ENCODE measurements around the gene FURIN.
"Not testable (repeated sequence)": the region's sequence is repeated elsewhere in the genome, so short reads cannot be mapped to it uniquely, and the experiment has no call there.

FURIN gene

DNA sequence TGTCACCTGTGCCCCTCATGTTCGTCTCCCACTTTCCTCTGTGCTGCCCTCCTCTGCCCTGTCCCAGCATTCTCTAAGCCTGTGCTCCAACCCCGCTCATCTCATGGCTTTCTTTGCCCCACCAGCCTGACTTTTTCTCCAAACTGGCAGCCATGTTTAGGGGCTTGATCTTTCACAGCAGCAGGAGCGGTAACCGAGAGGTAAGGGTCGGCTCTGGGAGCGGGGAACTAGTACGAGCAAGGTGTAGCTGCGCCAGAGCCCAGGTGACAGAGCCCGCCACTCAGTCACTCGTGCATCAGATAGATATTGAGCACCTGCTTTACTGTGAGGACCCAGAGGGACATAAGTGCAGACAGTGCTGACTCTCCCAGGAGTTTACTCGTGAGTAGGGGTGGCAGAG lies 48.1 kb downstream of the FURIN start:
- DNase-seq (ENCODE audit: low read depth) = no peak

DNA sequence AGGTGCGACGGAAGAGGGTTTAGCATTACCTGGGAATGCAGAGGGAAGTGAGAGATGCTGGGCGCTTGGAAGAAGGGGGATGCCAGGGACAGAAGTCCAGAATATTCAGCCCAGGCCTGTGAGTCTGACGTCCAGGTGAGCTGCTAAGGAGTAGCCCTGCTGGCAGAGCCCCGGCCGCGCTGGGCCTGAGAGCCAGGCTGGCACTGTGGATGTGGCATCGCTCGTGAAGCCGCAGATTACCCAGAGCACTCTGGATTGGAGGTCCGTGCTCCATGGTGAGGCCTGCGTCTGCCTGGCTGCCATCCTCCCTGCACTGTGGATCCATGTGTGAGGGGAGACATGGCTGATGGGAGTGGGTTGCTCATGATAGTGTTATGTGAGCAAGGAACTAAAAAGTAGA lies 49.2 kb downstream of the FURIN start:
- no peak for DNase-seq (ENCODE audit: low read depth)

DNA sequence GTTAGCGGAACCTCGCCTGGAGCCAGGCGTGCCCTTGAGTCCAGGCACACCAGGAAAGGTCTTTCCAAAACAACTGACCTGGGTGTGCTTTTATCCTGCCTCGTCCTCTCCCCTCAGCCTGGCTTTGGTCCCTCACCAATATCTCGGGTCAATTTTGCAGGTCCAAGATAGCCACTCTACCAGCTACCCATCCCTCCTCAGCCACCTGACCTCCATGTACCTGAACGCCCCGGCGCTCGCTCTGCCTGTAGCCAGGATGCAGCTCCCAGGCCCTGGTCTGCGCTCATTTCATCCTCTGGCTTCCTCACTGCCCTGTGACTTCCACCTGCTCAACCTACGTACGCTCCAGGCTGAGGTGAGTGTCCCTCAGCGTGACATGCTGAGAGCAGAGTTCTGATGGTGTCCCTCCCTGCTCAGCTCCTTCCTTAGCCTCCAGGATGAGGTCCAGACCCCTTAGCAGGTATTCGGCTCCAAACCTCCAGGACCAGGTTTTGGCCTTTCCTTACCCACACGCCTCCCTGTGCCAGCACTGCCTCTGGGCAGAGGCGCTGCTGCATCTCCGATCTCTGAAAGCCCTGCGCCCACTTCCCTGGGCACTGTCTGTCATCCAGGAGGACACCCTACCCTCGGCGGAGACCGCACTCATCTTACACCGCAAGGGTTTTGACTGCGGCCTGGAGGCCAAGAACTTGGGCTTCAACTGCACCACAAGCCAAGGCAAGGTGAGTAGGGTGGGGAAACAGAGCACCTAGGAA lies 49.8 kb downstream of the FURIN start:
- DNase-seq (ENCODE audit: low read depth) = no peak

DNA sequence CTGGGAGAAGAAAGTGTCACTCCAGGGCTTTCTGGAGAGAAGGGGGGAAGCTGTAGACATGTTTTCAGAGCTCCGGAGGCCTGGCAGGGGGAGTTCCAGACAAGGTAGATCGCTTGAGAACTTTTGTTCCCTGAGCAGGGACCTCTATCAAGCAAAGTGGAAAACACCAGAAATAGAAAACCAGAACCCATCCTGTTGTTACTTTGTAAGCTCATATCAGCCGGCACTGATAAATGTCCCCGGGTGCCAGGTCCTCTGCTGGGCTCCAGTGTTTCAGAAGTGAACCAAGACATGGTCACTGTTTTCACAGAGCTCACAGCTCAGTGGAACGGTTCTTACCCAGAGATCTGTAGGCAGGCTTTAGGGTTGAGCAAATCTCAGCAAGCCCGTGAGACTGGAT lies 50.4 kb downstream of the FURIN start:
- no peak for DNase-seq (ENCODE audit: low read depth)

DNA sequence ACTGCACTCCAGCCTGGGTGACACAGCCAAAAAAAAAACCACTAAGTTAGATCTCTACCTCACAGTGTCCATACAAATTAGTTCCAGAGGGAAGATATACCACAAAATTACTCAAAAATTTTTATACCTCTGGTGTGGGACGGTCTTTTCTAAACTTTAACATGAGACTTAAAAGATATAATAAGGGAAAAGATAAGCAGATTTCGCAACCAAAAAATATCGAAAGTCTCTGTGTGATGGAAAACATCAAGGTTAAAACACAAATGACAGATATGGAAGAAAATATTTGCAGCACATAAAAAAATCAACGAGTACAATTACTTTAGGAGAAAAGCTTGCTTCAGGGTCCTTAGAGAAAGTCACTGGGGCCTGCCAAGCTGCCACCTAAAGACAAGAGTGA lies 53.5 kb downstream of the FURIN start:
- no peak for DNase-seq (ENCODE audit: low read depth)

DNA sequence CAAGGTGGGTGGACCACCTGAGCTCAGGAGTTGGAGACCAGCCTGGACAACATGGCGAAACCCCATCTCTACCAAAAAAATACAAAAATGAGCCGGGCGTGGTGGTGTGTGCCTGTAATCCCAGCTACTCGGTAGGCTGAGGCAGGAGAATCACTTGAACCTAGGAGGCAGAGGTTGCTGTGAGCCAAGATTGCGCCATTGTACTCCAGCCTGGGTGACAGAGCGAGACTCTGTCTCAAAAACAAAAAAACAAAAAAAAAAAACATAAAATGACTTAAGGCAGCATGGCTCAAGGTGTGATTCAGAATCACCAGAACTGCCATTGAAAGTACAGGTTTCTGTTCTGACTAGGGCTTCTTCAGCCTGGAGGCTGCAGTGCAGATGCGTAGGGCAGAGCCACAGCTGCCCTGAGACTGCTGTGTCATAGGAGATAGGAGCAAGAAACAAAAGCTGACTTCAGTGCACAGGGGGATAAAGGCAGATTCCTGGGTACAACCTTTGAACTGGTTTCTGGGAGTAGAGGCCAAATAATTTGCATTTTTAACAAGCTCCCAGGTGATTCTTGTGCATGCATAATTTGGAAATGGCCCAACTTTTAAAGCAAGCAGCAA lies 54.4 kb downstream of the FURIN start:
- not testable (repeated sequence) for DNase-seq (ENCODE audit: low read depth)

DNA sequence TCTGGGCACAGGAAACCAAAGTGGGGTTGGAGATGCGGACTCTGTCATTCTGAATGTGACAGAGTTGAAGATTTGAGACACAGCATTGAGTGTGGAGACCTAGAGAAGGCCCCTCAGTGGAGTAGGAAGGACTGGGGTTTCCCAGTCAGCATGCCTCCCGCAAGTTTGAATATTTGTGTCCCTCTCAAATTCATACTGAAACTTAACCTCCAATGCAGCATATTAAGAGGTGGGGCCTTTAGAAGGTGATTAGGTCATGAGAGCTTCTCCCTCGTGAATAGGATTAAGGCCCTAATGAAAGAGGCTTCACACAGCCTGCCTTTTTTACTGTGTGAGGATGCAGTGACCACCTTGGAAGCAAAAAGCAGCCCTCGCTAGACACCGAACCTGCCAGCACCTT lies 56.0 kb downstream of the FURIN start:
- DNase-seq (ENCODE audit: low read depth) = no peak

DNA sequence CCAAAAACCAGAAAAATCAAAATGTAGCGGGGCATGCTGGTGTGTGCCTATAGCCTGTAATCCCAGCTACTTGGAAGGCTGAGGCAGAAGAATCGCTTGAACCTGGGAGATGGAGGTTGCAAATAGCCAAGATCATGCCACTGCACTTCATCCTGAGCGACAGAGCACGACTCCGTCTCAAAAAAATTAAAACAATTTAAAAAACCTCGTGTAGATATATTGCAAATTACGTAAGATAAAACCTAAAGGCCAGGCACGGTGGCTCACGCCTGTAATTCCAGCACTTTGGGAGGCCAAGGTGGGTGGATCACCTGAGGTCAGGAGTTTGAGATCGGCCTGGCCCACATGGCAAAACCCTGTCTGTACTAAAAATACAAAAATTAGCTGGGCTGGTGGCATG lies 58.4 kb downstream of the FURIN start:
- not testable (repeated sequence) for DNase-seq (ENCODE audit: low read depth)

DNA sequence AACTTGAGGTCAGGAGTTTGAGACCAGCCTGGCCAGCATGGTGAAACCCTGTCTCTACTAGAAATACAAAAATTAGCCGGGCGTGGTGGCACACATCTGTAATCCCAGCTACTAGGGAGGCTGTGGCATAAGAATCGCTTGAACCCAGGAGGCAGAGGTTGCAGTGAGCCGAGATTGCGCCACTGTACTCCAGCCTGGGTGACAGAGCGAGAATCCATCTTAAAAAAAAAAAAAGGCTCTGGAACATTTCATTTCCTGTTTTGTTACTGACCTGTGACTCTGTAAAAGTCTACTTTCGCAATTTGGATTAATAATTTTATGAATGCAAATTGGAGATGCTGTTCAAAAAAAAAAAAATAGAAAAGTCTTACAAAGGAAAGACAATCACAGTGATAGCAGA lies 59.7 kb downstream of the FURIN start:
- not testable (repeated sequence) for DNase-seq (ENCODE audit: low read depth)

DNA sequence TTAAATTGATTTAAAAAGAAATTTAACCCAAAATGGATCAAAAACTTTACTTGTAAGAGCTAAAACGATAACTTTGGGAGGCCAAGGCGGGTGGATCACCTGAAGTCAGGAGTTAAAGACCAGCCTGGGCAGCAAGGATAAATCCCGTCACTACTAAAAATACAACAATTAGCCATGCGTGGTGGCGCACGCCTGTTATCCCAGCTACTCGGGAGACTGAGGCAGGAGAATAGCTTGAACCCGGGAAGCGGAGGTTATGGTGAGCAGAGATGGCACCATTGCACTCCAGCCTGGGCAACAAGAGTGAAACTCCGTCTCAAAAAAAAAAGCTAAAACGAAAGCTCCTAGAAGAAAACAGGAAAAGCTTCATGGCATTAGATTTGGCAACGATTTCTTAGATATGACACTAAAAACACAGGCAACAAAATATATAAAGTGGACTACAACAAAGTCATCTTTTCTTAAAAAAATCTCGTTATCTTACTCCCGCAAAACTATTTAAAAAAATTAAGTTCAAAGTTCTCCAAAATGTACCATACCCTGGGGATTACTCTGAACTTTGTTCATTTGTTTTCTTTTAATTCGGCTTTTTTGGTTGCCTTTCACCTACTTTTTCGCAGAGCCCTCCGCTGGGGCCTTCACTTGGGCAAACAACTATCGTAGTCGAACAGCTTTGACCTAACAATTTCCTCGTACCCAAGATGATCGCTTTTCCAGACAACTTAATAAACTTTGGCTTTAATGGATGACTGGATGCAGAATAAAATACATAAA lies 61.0 kb downstream of the FURIN start:
- no peak for DNase-seq (ENCODE audit: low read depth)

DNA sequence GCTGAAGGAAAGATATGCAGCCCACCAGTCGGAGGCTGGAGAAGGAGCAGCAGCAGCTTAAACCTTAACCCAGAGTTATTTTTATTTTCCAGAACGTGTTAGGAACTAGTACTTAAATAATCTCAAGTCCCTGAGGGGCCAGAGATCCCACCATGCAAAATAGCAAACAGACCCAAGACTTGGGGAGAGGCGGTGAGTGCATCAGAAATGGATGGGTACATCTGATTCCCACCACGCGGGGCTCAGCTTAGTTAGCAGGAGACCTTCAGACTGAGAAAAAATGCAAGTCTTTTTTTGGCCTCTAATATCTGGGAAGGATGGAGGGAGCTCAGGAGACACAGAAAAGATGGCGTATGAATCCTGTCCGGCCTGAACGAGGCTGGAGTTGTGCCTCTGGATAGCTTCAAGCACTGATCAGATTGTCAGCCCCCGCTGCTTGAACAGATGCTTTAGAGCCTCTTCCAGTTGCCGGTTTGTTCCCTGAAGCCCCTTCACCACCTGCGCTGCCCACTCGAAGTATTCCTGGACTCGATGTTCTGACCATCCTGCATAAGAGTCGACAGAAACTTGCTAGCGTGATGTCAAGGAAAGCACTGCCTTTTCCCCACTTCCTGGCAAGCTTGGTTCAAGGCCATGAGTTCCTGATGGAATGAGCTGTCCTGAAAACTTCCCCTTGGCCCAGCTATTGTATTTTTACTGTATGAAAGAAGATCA lies 62.6 kb downstream of the FURIN start:
- no peak for DNase-seq (ENCODE audit: low read depth)

DNA sequence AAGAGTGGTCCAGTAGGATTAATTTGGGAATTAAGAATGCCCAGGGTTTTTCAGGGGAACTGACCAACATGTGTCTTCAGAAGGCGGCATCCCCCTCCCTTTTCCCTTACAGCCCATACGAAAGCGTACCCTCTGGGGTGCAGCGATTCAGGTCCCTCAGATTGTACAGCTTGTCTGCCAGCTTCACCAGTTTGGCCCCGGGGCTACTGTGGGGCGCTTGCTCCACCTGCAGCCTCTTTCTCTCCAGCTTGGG lies 63.1 kb downstream of the FURIN start:
- DNase-seq (ENCODE audit: low read depth) = no peak

DNA sequence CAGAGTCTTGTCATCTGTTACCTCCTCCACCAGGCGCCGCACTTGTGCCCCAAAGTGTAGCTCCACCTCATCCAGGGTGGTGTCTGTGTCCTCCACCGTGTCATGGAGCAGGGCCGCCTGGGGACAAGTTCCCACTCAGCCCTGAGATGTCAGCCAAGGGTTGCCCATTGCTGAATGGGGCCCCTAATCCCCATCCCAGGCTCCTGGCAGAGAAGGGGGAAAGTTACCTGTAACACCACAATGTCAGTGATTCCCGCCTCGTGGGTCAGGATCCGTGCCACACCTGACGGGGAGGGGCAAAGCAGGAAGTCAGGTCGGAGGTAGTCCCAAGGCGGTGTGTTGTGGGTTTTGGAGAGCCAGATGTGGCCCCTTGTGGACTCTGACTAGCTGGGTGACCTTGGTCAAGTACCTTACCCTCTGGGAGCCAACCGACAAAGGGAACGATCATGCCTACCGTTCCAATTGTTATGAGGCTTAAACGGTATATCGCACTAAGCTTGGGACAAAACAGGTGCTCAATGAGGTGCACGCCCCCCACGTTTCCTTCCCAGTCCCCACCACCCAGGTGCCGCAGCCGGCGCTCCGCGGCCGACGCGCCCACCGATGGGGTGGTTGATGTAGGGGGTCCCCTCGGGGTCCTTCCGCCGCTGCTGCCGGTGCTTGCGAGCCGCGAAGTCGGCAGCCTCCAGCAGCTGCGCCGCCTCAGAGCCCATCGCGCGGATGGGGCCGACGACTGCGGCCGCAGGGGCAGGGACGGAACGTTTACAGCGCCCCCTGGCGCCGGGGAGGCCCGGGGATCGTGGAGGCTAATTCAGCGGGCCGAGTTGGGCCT lies 63.7 kb downstream of the FURIN start, which contains the start of gene HDDC3:
Gene HDDC3 (minus strand): TSS at position 722 of the 832 bp plus-strand sequence. CDS start 9 bp downstream, at position 713.
- peak; percentile 81 for DNase-seq (ENCODE audit: low read depth)

DNA sequence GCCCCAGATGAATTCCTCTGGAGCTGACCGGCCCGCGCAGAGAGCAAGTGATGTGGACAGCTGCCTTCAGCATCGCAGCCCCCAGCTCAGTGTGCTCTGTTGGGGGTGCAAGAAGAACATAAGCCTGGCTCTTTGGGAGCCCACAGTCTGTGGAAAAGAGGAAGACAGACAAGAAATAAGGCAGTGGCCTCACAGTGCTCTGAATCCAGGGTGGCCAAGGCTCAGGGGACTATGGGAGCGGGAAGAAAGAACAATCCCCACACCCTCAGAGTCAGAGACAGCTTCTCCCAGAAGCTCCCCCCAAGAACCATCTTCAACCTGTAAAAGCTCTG lies 64.2 kb downstream of the FURIN start:
- DNase-seq (ENCODE audit: low read depth) = no peak

Data from stimulated activated CD4-positive, alpha-beta T cell treated with anti-CD3 and anti-CD28 coated beads, Interleukin-2, amount 100 ng/mL, for 4 hours (primary cell).